ENCODE data around the gene PLCG2.
"Not testable (repeated sequence)": the region's sequence is repeated elsewhere in the genome, so short reads cannot be mapped to it uniquely, and the experiment has no call there.

PLCG2 gene

DNA sequence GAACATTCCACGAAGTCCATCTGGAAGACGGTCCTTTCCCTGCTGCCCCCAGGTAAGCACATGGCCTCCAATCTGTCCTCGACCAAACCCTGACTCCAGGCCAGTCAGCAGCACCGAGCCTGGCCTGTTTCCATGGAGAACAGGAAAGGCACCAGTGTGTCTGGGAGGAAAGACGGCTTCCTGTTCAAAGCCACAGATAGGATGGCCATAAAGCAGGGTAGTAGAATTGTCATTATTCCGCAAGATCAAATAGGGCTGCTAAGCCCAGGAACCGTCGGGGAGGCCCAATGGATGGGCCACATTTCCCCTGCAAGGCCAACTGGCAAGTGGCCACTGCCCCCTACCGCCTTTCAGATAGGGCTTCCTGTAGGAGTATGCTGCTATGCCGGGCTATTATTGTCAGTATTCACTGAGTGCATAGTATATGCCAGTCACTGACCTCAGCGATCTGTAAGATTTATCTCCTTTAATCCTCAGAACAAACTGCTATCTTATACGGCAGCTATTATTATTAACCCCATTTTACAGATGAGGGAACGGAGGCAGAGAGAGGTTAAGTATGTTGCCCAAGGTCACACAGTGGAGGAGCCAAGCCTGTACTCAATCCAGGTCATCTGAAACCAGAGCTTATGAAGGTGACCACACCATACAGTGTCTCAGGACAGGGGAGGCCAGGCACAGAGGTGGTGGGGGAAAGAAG lies 23.0 kb upstream of the PLCG2 start:
- DNase-seq, result no peak

DNA sequence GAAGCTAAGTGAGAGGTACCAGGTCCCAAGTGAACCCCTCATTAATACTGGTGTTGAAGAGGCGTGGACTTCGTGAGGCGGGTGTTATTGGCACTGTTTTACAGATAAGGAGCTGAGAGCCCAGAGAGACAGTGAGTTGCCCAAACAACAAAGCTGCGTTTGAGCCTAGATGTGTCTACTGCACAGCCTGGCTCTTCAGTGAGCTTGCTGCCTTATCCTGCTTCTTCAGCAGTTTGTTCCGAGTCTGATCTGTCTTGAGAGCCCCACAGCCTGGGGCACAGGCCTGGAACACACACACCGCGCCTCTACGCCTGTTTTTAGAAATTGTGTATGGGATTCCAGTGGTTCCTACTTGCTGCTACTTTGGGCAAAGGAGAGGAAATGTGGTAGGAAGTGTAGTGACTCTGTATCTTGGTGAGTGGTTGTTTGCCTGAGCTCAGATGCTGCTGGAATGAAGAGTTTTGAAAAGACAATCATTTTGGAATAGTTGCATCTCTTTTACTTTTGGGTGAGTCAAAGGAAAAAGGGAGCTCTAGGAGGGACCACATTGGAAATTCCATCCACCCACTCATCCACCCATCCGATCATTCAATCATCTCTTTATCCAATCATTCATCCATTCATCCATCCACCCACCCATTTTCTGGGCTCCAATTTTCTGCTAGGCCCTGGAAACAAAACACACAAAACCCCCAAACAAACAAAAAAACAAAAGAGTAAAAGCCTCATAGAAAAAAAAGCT lies 22.3 kb upstream of the PLCG2 start:
- DNase-seq, result no peak

DNA sequence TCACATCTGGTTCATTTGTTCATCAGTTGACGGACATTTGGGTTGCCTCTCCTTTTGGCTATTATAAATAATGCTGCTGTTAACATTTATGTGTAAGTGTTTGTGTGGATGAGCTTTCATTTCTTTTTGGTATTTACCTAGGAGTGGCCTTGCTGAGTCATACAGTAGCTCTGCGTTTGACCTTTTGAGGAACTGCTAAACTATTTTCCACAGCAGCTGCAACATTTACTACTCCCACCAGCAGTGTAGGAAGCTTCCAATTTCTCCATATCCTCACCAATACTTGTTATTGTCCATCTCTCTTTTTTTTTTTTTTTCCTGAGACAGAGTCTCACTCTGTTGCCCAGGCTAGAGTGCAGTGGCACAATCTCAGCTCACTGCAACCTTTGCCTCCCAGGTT lies 20.7 kb upstream of the PLCG2 start:
- DNase-seq, result no peak

DNA sequence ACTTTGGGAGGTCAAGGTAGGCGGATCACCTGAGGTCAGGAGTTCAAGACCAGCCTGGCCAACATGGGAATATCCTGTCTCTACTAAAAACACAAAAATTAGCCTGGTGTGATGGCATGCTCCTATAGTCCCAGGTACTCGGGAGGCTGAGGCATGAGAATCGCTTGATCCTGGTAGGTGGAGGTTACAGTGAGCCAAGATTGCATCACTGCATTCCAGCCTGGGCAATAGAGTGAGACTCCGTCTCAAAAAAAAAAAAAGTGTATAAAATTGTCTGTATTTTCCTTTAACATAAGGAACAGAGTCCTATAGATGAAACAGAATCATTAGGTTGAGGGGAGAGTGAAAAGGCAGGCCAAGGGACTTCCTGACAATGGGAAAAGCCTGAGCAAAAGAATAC lies 16.8 kb upstream of the PLCG2 start:
- DNase-seq, result not testable (repeated sequence)

DNA sequence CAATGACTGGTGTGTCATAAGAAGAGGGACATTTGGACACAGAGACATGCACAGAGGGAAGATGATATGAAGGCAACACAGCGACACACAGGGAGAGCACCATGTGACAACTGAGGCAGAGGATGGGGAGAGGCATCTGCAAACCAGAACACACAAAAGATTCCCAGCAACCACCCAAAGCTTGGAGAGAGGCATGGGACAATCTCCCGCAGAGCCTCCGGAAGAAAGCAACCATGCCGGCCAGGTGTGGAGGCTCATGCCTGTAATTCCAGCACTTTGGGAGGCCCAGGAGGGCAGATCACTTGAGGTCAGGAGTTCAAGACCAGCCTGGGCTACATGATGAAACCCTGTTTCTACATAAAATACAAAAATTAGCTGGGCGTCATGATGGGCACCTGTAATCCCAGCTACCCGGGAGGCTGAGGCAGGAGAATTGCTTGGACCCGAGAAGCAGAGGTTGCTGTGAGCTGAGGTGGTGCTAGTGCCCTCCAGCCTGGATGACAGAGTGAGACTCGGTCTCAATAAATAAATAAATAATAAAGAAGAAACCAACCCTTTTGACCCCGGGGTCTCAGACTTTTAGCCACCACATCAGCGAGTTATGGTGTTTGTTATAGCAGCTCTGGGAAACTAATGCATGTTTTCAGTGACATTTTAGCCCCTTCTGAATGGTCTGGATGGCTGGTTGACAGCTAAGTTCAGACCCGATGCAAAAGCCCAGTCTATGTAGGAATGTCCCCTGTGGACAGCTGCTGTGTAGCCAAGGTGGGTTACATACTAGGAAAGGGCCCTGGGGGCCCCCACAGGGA lies 13.8 kb upstream of the PLCG2 start:
- DNase-seq, result no peak

DNA sequence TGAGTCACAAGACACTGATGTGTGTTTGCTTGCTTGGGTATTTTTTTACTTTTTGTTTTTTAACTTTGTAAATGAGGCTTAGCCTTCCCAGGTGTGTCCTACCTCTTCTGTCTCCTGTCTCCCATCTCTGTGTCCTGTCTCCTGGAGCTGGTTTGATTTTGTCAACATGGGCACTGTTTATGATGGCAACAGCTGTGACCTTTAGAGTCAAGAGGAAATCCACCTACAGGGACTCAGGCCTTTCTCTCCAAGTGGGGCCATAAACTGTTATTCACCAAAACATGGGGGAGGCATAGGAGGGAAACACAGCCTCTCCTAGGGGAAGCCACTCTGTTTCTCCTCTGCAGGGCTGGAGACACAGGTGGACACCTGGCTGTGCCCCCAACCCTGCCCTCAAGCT lies 13.1 kb upstream of the PLCG2 start:
- no peak for DNase-seq

DNA sequence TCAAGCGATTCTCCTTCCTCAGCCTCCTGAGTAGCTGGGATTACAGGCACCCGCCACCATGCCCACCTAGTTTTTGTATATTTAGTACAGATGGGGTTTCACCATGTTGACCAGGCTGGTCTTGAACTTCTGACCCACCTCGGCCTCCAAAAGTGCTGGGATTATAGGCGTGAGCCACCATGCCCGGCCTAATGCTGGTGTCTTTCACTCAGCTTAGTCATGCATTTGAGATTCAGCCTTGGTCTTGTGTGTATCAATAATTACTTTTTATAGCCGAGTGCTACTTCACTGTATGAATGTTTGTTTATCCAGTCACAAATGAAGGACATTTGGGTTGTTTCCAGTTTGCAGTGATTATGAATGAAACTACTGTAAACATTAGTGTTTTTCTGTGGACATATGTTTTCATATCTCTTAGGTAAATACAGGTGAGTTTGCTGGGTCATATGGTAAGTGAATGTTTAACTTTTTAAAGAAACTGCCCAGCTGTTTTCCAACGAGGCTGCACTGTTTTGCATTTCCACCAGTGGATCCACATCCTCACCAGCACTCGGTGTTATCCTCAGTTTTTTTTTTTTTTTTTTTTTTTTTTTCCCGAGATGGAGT lies 11.0 kb upstream of the PLCG2 start:
- no peak for DNase-seq

DNA sequence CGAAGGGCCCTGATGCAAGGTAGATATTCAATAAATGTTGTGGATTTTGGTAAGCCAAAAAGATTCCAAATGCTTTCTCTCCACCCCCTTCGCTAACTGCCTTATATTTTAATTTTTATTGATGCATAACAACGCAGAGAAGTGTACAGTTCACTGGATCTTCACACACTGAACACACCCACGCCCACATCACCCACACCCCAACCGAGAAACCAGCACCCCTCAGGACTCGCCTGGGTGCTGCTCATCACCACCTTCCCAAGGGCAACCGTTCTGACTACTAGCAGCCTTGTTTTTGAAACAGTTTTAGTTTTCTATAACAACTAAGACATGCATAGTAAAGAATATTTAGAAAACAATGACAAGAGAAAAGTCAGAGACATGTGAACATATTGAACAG lies 9.1 kb upstream of the PLCG2 start:
- no peak for DNase-seq

DNA sequence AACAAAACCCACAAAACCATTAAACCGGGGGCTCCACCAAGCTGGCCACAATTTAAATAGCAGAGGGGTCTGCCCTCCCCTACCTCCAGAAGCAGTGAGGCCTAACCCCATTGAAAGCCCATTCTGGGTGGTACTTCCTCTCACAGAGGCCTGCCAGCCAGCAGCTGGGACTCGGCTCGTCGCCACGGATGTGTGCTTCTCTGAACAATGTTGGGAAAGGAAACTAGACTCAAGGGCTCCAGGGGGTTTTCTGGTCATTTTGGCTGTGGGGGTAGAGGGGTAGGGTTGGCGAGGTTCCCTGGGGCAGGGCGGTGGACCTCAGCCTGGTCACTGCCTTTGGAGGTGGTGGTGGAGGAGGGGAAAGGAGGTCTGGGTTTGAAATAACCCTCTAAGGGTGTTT lies 4.7 kb upstream of the PLCG2 start:
- no peak for DNase-seq

DNA sequence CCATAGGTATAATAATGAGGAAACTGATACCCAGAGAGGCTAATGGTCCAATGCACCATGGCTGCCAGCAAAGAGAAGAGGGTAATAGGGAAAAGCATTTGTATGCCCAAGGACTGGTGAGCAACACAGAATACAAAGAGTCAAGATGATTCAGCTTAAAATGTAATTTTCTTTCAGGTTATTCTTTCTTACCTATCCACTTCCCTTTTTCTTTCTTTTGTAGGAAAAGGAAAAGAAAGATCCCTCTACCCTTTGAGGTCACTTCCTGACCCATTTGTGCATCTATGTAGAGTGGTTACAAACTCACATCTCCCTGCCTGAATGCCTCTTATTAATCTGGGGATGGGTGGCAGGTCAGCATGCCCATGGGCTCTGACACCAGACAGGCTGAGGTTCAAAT lies 3.5 kb upstream of the PLCG2 start:
- no peak for DNase-seq

DNA sequence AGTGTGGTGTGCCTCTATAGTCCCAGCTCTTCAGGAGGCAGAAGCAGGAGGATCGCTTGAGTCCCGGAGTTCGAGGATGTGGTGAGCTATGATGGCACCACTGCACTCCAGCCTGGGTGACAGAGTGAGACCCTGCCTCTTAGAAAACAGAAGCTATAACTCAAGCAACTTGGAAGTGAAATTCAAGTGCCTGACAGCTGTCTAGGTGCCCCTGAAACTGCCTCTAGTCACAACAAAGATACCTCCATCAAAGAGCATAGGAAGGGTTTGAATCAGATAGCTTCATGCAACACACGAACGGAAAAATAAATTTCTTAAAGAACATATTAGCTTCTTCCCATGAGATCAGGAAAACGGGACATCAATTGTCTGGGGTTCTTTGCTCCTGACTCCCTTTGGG lies 860 bp upstream of the PLCG2 start:
- DNase-seq, result no peak

DNA sequence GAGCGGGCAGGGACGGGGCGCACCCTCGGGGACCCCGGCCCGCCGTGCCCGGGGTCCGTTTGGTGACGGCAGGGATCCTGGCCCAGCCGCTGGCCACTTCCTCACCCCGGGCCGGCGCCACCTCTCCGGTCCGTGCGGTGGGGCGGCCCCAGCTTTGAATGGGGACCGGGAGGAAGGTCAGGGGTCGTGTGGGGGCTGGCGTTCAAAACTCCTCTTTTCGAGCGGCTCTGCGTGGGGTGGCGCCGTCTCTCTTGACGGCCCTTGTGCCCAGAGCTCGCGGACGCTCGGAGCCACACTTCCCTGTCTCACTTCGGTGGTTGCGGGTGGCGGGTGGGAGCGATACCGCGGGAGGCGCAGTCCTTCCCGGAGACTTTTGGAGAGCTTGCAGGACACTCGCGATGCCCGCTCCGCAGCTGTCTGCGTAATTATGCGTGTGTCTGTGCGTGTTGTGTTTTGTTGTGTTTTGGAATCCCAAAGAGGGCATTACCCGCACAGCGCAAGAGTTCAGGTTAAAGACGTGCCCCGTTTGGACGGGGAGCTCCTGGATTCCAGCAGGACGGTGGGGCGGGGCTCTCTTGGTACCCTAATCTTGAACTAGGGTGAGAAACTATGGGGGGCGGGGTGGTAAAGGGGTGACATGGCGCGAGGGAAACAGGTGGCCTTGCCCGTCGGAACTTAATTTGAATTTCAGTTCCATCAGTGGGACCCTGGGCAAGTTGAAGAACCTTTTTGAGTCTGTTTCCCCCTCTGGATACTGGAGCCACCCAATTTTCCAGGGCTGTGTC lies 637 bp downstream of the PLCG2 start:
- no peak for DNase-seq

DNA sequence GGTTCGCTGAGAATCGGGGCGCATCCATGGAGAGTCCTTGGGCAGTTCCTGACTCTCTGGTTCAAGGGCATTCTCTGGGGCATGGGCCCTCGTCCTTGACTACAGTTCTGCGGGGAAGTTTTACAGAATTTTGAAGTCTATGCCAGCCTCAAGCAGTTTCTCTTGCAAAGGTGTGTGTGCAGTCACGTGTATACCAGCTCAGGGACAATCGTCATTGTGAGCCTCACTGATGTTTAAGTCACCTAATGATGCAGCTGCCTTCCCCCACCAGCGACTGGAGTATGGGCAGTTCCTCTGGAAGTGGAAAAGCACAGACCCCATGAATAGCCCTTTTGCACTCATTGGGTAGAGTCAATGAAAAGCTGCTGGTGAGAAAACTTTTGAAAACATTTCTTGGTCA lies 1.3 kb downstream of the PLCG2 start:
- no peak for DNase-seq

DNA sequence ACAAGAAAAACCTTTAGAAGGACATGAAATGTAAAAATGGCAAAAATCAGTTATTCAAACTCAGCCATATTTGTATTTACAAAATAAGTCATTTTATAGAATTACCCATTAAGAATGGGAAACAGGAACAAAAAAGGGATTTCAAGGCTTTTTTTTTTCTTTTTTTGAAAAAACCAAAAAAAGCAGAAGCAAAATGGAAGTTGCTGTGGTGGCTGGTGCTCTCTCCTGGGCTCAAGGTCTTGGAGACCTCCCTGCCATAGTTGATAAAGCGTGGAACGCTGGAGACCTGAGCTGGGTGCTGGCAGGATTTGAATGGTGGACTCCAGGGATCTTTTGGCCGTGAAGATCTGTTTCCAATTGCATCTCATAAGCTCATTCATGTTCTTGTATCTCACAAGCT lies 3.1 kb downstream of the PLCG2 start:
- DNase-seq, result no peak

DNA sequence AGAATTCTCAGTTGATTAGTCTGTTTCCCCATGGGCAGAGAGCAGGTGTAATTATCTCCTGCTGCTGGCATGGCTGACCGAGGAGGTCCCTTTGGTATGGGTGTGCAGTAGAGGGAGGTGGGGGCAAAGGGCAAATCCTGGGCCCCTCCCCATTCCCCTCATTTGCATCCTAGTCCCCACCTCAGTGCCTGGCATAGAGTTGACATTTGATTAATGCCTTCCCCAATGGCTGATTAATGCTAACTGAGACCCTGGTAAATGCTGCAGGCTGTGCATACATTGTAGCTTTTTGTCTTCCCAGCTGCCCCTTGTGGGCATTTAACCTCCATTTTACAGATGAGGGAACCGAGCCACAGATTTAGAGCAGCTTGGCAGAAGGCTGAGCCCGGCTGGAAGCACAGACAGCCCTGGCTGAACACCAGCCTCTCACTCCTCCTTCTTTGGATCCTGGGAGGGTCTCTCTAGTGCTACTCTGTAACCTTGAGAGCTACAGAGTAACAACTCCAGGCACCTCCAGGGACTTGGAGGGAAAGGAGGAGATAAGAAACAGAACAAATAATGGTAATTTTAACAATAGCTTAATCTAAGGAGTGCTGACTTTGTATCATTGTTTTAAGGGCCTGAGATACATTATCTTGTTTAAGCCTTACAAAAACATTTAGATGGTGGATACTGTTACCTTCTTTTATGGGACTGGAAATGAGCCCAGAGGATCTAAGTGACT lies 5.1 kb downstream of the PLCG2 start:
- DNase-seq, result no peak

DNA sequence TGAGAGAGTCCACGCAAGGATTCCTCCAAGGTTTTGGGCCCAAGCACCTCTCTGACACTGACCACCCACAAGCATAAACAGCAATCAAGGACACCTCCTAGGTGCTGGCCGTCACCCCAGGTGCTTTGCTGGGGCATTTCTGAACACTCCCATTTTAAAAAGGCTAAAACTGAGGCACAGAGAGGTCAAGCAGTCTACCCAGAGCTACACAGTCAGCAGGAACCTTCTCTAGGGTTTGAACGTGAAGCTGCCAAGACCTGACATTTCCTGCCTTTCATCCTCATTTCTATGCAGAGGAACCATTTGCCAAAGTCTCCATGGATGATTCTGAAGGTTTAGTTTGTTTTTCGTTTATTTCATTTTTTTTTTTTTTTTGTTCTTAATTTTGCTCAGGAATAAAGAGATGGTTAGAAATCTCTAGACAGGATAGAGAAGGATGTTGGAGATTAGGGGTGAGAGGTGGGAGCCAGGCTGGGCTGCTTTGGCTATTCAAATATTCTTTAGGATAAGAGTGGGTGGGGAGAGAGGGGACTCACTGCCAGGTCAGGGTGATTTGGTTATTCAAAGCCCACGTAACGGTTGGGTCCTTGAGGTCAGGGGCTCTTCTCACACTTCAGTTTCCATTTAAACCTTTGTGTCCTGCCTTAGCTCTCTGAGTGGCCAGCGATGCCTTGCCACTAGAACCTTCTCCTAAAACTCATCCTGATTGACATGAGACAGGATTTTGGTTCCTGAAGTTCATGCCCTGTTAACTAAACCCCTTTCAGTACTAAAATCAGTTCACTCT lies 6.2 kb downstream of the PLCG2 start:
- no peak for DNase-seq

DNA sequence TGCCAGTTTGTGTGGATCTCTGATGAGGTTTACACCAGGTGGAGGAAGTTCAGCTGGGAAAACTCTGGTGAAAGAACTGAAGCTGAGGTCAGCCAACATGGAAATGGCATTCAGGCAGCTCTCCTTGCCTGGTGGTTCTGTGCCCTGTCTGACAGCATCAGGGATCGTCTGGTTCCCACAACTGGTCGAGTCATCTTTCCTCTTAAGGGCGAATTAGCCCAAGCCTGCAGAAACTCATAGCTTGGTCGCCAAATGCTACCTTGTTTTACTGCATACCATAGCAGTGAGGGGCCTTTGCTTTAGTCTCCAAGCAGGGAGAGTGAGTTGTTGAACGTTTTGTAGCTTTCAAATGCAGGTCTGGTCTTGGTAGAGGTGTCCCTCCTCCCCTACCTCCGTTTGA lies 7.2 kb downstream of the PLCG2 start:
- no peak for DNase-seq

DNA sequence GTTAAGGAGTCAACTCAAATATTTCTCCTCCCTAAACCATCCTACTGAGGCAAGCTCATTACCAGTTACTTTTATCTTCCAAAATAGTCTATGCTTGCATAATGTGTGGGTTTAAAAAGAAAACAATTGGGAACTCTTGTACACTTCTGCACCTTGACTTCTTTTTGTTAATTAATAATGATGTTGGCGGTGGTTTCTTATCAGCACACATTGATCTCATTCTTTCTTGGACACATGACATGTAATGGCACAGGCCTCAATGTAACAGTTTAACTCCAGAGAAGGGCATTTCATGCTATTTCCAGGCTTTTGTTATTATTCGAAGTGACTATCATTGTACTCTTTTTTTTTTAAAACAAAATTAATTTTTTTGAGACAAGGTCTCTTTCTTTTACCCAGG lies 7.8 kb downstream of the PLCG2 start:
- no peak for DNase-seq

DNA sequence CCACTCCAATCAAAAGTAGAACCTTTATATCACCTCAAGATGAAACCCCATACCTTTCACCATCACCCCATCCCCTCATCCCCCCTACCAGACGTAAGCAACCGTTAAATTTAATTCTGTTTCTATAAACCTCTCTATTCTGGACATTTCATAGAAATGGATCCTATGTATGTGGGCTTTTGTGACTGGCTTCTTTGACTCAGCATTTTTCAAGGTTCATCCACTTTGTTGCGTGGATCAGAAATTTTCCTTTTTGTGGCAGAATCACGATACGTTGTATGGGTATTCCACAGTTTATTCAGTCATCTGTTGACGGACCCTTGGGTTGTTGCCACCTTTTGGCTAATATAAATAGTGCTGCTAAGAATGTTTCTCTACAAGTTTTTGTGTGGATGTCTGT lies 8.6 kb downstream of the PLCG2 start:
- no peak for DNase-seq

DNA sequence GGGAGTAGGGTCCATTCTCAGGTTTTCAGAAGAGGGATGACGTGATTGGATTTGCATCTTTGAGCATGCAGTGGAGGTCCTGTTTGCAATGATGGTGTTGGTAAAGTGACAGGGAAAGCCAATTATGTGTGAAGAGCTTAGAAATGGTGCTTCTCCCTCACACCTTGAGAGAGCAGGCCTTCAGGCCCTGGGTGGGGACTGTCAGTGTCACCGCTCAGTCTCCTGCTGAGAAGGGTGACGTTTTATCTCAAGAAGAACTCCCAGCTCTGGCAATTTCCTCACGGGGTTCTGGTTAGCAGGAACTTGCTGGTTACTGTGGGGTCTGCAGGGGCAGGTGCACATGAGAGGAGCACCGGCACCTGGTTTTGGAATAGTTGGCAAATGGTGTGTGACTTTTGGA lies 11.2 kb downstream of the PLCG2 start:
- DNase-seq, result no peak

DNA sequence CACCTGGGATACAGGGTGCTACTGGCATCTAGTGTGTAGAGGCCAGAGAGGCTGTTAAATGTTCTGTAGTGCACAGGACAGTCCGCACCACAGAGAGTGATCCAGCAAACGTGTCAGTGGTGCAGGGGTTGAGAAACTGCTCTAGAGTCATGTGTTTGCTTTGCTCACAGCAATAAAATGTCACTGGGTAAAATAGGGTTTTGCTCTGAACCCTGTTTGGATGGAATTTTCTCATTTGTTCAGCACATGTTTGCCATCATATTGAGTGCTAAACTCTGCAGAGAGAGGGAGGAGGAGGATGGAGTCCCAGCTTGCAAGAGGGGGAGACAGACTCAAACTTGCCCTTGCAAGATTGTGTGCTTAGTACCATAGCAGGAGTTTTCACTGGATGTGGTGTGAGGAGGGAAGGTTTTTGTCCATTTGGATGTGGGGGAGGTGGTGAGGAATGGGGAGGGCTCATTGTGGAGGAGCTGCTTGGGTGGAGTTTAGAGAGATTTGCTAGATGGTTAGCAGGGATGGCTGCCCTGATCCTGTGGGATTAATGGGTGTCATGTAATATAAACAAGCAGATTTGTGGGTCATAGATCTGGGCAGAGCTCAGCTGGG lies 11.8 kb downstream of the PLCG2 start:
- no peak for DNase-seq

Data from NCI-H1417 treated with DMSO at 0.1 percent for 48 hours (cell line).